Neural cell (in vitro differentiated cells): ENCODE measurements around the gene KRTAP19-8. TPM values are rescaled to one million over a fixed set of nuclear protein-coding genes. Genes with fewer than 3 reads are reported as not detected.

Source experiments
- H2AFZ ChIP-seq: fragments of 200-600, 300-800 bp; sonication (generic), shearing (Covaris generic); 2 replicates; pipeline ENCODE4 v1.6.0; 2014; ENCODE audit warnings: low read depth, mild to moderate bottlenecking, antibody characterized with exemption, low read length, moderate library complexity
- H3F3A ChIP-seq: fragments of 200-600 bp; shearing (Covaris generic); 2 replicates; pipeline ENCODE4 v1.6.1; 2016; ENCODE audit warnings: mild to moderate bottlenecking, moderate library complexity, mixed read lengths, antibody characterized with exemption, low read length; ENCODE audit not compliant: insufficient read depth, poor library complexity, severe bottlenecking
- H3K27ac ChIP-seq: fragments of 200-600, 300-800 bp; sonication (generic), shearing (Covaris generic); 2 replicates; pipeline ENCODE4 v1.5.1; 2014; ENCODE audit warnings: mild to moderate bottlenecking, low read length, moderate library complexity
- H3K27me3 ChIP-seq: fragments of 300-800, 200-600 bp; sonication (generic), shearing (Covaris generic); 2 replicates; pipeline ENCODE4 v1.6.0; 2014; ENCODE audit warnings: mild to moderate bottlenecking, low read depth, low read length, moderate library complexity; ENCODE audit not compliant: insufficient read depth
- H3K36me3 ChIP-seq: fragments of 300-800, 200-600 bp; sonication (generic), shearing (Covaris generic); 2 replicates; pipeline ENCODE4 v1.5.1; 2014; ENCODE audit warnings: mild to moderate bottlenecking, antibody characterized with exemption, low read length, moderate library complexity; ENCODE audit not compliant: insufficient read depth
- H3K4me2 ChIP-seq: fragments of 300-800, 200-600 bp; sonication (generic), shearing (Covaris generic); 2 replicates; pipeline ENCODE4 v1.6.0; 2014; ENCODE audit warnings: mild to moderate bottlenecking, low read length
- H3K4me3 ChIP-seq: fragments of 300-800, 200-600 bp; sonication (generic), shearing (Covaris generic); 2 replicates; pipeline ENCODE4 v1.5.1; 2014; ENCODE audit warnings: mild to moderate bottlenecking, low read length, moderate library complexity
- H3K79me2 ChIP-seq: fragments of 200-600 bp; shearing (Covaris generic); replicated peaks from 2 replicates; pipeline ENCODE4 v1.6.0; 2014; ENCODE audit warnings: mild to moderate bottlenecking, low read length, moderate library complexity; ENCODE audit not compliant: insufficient read depth
- H3K9ac ChIP-seq: fragments of 300-800, 200-600 bp; sonication (generic), shearing (Covaris generic); 2 replicates; pipeline ENCODE4 v1.6.1; 2016; ENCODE audit warnings: mild to moderate bottlenecking, low read length, mixed read lengths
- H3K9me2 ChIP-seq: fragments of 200-600 bp; shearing (Covaris generic); 2 replicates; pipeline ENCODE4 v1.6.1; 2016; ENCODE audit warnings: mild to moderate bottlenecking, low read length, mixed read lengths; ENCODE audit not compliant: insufficient read depth
- H3K9me3 ChIP-seq: fragments of 200-600, 300-800 bp; sonication (generic), shearing (Covaris generic); 2 replicates; pipeline ENCODE4 v1.6.1; 2016; ENCODE audit warnings: mild to moderate bottlenecking, mixed run types, low read length, moderate library complexity, mixed read lengths
- H4K20me1 ChIP-seq: fragments of 200-600 bp; shearing (Covaris generic); 2 replicates; pipeline ENCODE4 v1.6.1; 2016; ENCODE audit warnings: mild to moderate bottlenecking, mixed run types; ENCODE audit not compliant: insufficient read depth
- CTCF ChIP-seq: fragments of 450-650 bp; IDR thresholded peaks from 2 replicates; pipeline ENCODE4 v1.5.1; 2014; ENCODE audit warnings: antibody characterized with exemption, mild to moderate bottlenecking, moderate library complexity; ENCODE audit not compliant: poor library complexity, severe bottlenecking
- EP300 ChIP-seq: fragments of 450-650 bp; conservative IDR thresholded peaks from 2 replicates; pipeline ENCODE4 v1.6.1; 2014; ENCODE audit warnings: antibody characterized with exemption, mild to moderate bottlenecking, moderate library complexity; ENCODE audit not compliant: poor library complexity, severe bottlenecking
- EZH2 ChIP-seq: fragments of 200-600, 300-800 bp; shearing (Covaris generic), sonication (generic); IDR thresholded peaks from 2 replicates; pipeline ENCODE4 v1.6.1; 2014; ENCODE audit warnings: antibody characterized with exemption, low read length, borderline replicate concordance, mild to moderate bottlenecking; ENCODE audit not compliant: insufficient read depth, poor library complexity, severe bottlenecking
- MXI1 ChIP-seq: fragments of 450-650 bp; conservative IDR thresholded peaks from 2 replicates; pipeline ENCODE4 v1.6.1; 2014; ENCODE audit warnings: antibody characterized with exemption, mild to moderate bottlenecking; ENCODE audit not compliant: poor library complexity, severe bottlenecking
- POLR2AphosphoS5 ChIP-seq: IDR thresholded peaks from 2 replicates; pipeline ENCODE4 v1.6.1; 2012
- RAD21 ChIP-seq: fragments of 450-650 bp; conservative IDR thresholded peaks from 2 replicates; pipeline ENCODE4 v1.6.1; 2014; ENCODE audit warnings: antibody characterized with exemption, mild to moderate bottlenecking, moderate library complexity
- REST ChIP-seq: IDR thresholded peaks from 2 replicates; pipeline ENCODE4 v1.6.1; 2012; ENCODE audit warnings: borderline replicate concordance
- SMC3 ChIP-seq: fragments of 450-650 bp; conservative IDR thresholded peaks from 2 replicates; pipeline ENCODE4 v1.6.1; 2014; ENCODE audit warnings: antibody characterized with exemption, mild to moderate bottlenecking, moderate library complexity; ENCODE audit not compliant: poor library complexity
- TAF1 ChIP-seq: IDR thresholded peaks from 2 replicates; pipeline ENCODE4 v1.6.1; 2012; ENCODE audit warnings: low read depth
- polyA minus RNA-seq: library from RNA; depleted of rRNA, polyadenylated mRNA; stranded (reverse); fragments of >200 nt; gene quantifications from 2 replicates; pipeline ENCODE4 v1.2.3, GENCODE V29; 2014
- polyA plus RNA-seq: library from polyadenylated mRNA; depleted of rRNA; stranded (reverse); fragments of >200 nt; gene quantifications from 2 replicates; pipeline ENCODE4 v1.2.3, GENCODE V29; 2014

KRTAP19-8 gene
- polyA plus RNA-seq (not detected in 2 replicates), polyA minus RNA-seq (not detected in 2 replicates)

- no peaks in the 10 kb centered on the region for H3K9me3 ChIP-seq
- H4K20me1 ChIP-seq: no peaks in the 10 kb centered on the region
- no peak within 1 kb of the TSS for H3K4me3 ChIP-seq
- no peak within 1 kb of the TSS for H3K9ac ChIP-seq
- no peak within 1 kb of the TSS for H3K4me2 ChIP-seq
- H3F3A ChIP-seq: no peaks in the 10 kb centered on the region
- no peaks in the 10 kb centered on the region for H3K79me2 ChIP-seq
- H3K27ac ChIP-seq: no peak within 1 kb of the TSS
- H2AFZ ChIP-seq: no peak within 1 kb of the TSS
- H3K36me3 ChIP-seq: no peaks in the 10 kb centered on the region
- H3K27me3 ChIP-seq: no peaks in the 10 kb centered on the region
- H3K9me2 ChIP-seq: no peaks in the 10 kb centered on the region
- no peak for TF ChIP-seq SMC3
- TF ChIP-seq EP300: no peak
- no peak for TF ChIP-seq TAF1
- no peak for TF ChIP-seq POLR2AphosphoS5
- no peak for TF ChIP-seq RAD21
- TF ChIP-seq REST: no peak
- TF ChIP-seq CTCF: no peak
- no peak for TF ChIP-seq MXI1
- TF ChIP-seq EZH2: no peak
These were observed at the start of gene KRTAP19-8 for GRCh38 chr21:31038376-31038775. TSS of gene KRTAP19-8 (minus strand) at chr21:31038476. CDS start at chr21:31038443, 33 bp downstream.

GRCh38 chr21:31087639-31088473 is 49.6 kb upstream of the KRTAP19-8 start:
- H3K79me2 ChIP-seq: no peaks in the 10 kb centered on the region
- H3K9me2 ChIP-seq: no peaks in the 10 kb centered on the region
- H3K9ac ChIP-seq: no peak overlapping the region
- no peak overlapping the region for H2AFZ ChIP-seq
- H3K4me3 ChIP-seq: no peak overlapping the region
- H4K20me1 ChIP-seq: no peaks in the 10 kb centered on the region
- H3K36me3 ChIP-seq: no peaks in the 10 kb centered on the region
- H3F3A ChIP-seq: no peaks in the 10 kb centered on the region
- H3K27me3 ChIP-seq: no peaks in the 10 kb centered on the region
- no peak overlapping the region for H3K27ac ChIP-seq
- H3K9me3 ChIP-seq: no peaks in the 10 kb centered on the region
- TF ChIP-seq POLR2AphosphoS5 (no peak), RAD21 (no peak), MXI1 (no peak), EP300 (no peak), TAF1 (no peak), SMC3 (no peak), EZH2 (no peak), CTCF (no peak), REST (no peak)
- H3K4me2 ChIP-seq: no peak overlapping the region
